ENCODE results near the gene MXI1. TPM values are rescaled to one million over a fixed set of nuclear protein-coding genes. Genes with fewer than 3 reads are reported as not detected.

Gene MXI1
- polyA plus RNA-seq, 1 experiment, result 17.3 TPM

DNA sequence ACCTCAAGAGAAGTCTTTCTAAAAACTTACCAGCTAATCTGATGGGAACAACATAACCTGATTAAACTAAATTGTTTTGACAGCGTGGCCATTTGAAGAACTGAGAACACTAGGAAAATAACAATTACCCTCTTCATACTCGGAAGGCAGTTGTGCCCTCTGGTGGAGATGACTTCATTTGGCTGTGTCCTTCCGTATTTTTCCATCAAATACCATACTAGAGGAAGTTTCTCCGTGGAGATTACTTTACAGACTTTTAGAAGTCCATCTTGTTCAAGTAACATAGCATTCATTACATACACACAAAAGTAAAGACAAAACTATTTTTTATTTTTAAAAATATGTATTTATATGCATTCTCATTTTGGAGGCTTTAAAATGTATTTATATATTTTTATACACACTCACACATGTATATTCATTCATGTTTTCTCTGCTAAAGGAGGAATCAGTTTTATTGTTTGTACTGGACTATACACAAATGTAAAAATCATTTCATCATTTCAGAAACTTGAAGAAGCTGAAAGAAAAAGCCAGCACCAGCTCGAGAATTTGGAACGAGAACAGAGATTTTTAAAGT is 72.1 kb downstream of the MXI1 start:
- TF ChIP-seq, protein P1, sequence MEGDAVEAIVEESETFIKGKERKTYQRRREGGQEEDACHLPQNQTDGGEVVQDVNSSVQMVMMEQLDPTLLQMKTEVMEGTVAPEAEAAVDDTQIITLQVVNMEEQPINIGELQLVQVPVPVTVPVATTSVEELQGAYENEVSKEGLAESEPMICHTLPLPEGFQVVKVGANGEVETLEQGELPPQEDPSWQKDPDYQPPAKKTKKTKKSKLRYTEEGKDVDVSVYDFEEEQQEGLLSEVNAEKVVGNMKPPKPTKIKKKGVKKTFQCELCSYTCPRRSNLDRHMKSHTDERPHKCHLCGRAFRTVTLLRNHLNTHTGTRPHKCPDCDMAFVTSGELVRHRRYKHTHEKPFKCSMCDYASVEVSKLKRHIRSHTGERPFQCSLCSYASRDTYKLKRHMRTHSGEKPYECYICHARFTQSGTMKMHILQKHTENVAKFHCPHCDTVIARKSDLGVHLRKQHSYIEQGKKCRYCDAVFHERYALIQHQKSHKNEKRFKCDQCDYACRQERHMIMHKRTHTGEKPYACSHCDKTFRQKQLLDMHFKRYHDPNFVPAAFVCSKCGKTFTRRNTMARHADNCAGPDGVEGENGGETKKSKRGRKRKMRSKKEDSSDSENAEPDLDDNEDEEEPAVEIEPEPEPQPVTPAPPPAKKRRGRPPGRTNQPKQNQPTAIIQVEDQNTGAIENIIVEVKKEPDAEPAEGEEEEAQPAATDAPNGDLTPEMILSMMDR (IDR thresholded peaks at IDR 0.05; ENCODE audit: low read depth, low read length), result peak; percentile 80
- CTCF ChIA-PET, result interaction anchor here (0.6 to 6.9 kb wide), 37 partner anchors 9 to 396 kb away, joined by 3 to 265 read pairs (median 5); partner anchors contain the start of gene MXI1
- Histone ChIP-seq H3K9me3 (ENCODE audit: control insufficient read depth, insufficient read depth, low read length) (no peaks in the 10 kb centered on the region), H3K27me3 (ENCODE audit: control insufficient read depth, insufficient read depth, low read length) (no peaks in the 10 kb centered on the region), H3K27ac (ENCODE audit: low read depth, low read length) (no peak overlapping the region), H3K4me3 (ENCODE audit: low read depth, low read length) (no peak overlapping the region)
- peak; percentile 43 for DNase-seq (ENCODE audit: low read depth, low spot score)
- POLR2A ChIA-PET, result no interaction called here

DNA sequence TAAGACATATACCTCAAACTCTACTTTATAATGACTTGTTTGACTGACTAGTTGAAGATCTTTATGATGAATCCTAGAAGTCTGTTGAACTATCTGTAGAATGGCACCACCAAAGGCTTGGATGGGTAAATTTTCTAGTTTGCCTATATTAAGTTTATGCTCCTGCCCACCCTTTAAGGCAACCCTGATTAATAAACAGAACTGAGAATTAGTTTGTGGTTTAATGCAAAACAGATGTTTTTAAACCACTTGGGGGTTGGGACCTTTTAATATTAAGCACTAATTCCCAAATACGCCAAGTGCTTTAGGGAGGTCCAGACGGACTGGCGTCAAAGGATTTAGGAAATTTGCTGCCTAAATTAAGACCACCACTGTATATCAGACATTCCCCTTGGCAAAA is 76.9 kb downstream of the MXI1 start:
- CTCF ChIA-PET, result interaction anchor here (1.4 to 6.9 kb wide), 3 partner anchors 142 to 400 kb away, joined by 3 to 265 read pairs (median 4); no protein-coding TSS in a partner anchor
- TF ChIP-seq, protein P1 (IDR thresholded peaks at IDR 0.05; ENCODE audit: low read depth, low read length), result no peak
- no peak for DNase-seq (ENCODE audit: low read depth, low spot score)
- H3K27me3 ChIP-seq (ENCODE audit: control insufficient read depth, insufficient read depth, low read length), result no peaks in the 10 kb centered on the region
- POLR2A ChIA-PET, result no interaction called here
- H3K9me3 ChIP-seq (ENCODE audit: control insufficient read depth, insufficient read depth, low read length), result no peaks in the 10 kb centered on the region
- no peak overlapping the region for H3K27ac ChIP-seq (ENCODE audit: low read depth, low read length)
- H3K4me3 ChIP-seq (ENCODE audit: low read depth, low read length), result no peak overlapping the region

DNA sequence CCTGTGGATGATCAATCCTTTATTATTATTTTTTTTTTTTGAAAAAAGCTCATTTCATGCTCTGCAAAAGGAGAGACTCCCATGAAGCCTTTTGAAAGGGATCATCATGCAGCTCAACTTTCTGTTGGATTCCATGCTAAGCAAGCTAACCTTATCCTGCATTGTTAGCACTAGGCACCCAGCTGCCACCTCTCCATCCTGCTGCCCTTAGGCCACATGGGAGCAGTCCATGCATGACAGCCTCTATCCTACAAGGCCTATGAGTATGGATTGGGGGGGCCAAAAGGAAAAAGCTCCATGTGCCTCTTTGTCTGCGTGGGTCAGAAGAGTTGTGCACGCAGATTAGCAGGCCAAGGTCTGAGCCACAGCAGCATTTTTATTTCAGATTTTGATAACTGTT is 78.1 kb downstream of the MXI1 start:
- DNase-seq (ENCODE audit: low read depth, low spot score), result no peak
- CTCF ChIA-PET, result interaction anchor here (0.5 to 1.6 kb wide), 6 partner anchors 12 to 401 kb away, joined by 3 to 19 read pairs (median 4); no protein-coding TSS in a partner anchor

DNA sequence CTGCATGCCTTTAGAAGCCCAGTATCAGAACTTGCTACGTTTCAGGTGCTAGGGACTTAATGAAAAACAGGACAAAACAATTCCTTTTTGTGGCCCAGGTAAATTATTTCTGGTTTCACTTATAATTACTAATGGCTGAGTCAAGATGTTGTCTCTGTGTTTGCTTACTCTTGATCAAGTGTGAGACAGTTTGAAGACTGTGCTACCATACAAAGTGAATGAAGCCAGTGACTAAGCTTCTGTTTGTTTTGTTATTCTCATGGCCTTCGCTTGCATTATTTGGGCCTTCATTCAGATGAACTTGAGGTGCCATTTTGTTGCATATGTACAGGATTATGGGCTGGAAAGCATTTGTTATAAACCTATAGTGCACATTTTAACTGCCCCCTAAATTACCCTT is 79.4 kb downstream of the MXI1 start:
- Histone ChIP-seq H3K4me3 (ENCODE audit: low read depth, low read length) (no peak overlapping the region), H3K9me3 (ENCODE audit: control insufficient read depth, insufficient read depth, low read length) (no peaks in the 10 kb centered on the region), H3K27me3 (ENCODE audit: control insufficient read depth, insufficient read depth, low read length) (no peaks in the 10 kb centered on the region), H3K27ac (ENCODE audit: low read depth, low read length) (no peak overlapping the region)
- TF ChIP-seq, protein P1 (IDR thresholded peaks at IDR 0.05; ENCODE audit: low read depth, low read length), result no peak
- POLR2A ChIA-PET, result no interaction called here
- CTCF ChIA-PET, result no interaction called here
- no peak for DNase-seq (ENCODE audit: low read depth, low spot score)

More for the DNA sequence above, 78.1 kb downstream of the MXI1 start:
- POLR2A ChIA-PET, result interaction anchor here (0.6 kb wide), 1 partner anchor 10 kb away, joined by 3 read pairs; no protein-coding TSS in a partner anchor
- no peaks in the 10 kb centered on the region for H3K9me3 ChIP-seq (ENCODE audit: control insufficient read depth, insufficient read depth, low read length)
- H3K4me3 ChIP-seq (ENCODE audit: low read depth, low read length), result no peak overlapping the region
- no peak overlapping the region for H3K27ac ChIP-seq (ENCODE audit: low read depth, low read length)
- H3K27me3 ChIP-seq (ENCODE audit: control insufficient read depth, insufficient read depth, low read length), result no peaks in the 10 kb centered on the region
- TF ChIP-seq, protein P1 (IDR thresholded peaks at IDR 0.05; ENCODE audit: low read depth, low read length), result no peak

DNA sequence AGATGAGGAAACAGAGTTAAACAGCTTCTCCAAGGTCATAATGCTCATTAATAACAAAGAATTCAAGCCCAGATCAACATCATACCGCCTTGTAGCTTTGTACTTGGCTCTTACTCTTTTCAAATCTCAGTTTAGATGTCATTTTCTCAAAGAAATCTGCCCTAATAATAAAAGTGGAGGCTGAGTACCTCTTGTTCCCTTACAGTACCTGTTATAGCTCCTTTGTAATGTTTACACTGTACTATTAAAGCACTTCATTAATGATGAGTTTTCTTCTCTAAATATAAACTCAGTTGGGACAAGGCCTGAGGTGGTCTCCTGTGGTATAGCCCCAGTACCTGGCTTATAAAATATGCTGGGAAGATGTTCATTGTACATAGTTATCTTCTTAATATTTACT is 89.6 kb downstream of the MXI1 start:
- ChIA-PET POLR2A (no interaction called here), CTCF (interaction anchor here (0.7 to 3.2 kb wide), 3 partner anchors 18 to 251 kb away, joined by 3 to 13 read pairs (median 9); no protein-coding TSS in a partner anchor)
- TF ChIP-seq, protein P1 (IDR thresholded peaks at IDR 0.05; ENCODE audit: low read depth, low read length), result no peak
- Histone ChIP-seq H3K9me3 (ENCODE audit: control insufficient read depth, insufficient read depth, low read length) (no peaks in the 10 kb centered on the region), H3K27me3 (ENCODE audit: control insufficient read depth, insufficient read depth, low read length) (no peaks in the 10 kb centered on the region), H3K4me3 (ENCODE audit: low read depth, low read length) (no peak overlapping the region), H3K27ac (ENCODE audit: low read depth, low read length) (no peak overlapping the region)
- no peak for DNase-seq (ENCODE audit: low read depth, low spot score)
